A204.1 (cell line): ENCODE measurements around the gene LRGUK.
"Not testable (repeated sequence)": the region's sequence is repeated elsewhere in the genome, so short reads cannot be mapped to it uniquely, and the experiment has no call there.

Source experiments
- FAIRE-seq: peaks from 2 replicates; lab custom pipeline; 2012; peaks lifted over from hg19 to GRCh38; lab: Jason Lieb, UNC

The LRGUK gene

DNA sequence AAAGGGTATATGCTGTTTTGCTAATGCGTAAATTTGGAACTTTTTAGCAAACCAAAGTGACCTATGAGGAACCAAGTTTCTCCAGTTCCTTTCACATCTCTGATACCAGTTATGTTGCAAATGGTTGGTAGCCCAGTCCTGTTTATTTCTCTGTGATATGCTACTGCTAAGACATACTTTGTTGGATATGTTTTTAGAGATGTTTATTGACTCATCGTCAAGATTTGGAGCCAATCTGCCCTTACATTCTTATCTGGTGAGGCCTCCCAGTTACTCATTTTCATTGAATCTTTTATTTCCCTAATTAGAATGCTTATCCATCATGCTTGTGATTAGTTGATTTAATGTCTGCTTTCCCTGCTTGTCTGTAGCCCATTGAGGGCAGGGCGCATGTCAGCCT lies 58.9 kb downstream of the LRGUK start:
- no peak for FAIRE-seq

DNA sequence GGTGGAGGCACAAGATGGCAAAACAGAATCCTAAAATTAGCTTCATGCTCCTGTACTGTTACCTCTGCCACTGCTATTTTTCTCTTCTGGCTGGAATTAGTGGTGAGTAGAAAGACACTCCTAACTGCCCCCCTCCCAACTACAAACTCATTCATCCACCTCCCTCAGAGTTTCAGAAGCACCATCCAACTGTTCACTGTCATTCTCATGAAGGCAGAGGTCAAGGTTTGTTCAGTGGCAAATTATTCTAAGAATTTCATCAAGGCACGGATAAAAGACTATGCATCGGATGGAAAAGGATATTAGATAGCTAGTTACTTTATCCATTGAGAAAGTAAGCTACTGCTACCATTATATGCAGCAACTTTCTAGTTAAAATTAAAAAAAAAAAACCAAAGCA lies 59.7 kb downstream of the LRGUK start:
- no peak for FAIRE-seq

DNA sequence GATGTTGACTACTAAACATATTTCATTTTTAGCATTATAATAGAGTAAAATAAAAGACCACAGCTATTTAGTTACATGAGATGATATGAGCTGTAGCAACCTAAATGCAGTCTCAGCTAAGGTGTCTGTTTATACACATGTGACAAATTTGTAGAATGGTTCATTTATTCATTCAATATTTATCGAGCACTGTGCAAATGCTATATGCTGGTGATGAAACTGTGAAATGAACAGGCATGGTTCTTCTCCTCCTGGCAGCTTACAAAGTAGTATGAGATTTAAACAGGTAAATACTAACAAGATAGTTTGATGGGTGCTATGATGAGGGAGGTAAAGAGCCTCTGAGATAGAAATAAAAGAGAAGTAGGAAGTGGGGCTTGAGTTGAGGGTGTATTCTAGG lies 60.8 kb downstream of the LRGUK start:
- no peak for FAIRE-seq

DNA sequence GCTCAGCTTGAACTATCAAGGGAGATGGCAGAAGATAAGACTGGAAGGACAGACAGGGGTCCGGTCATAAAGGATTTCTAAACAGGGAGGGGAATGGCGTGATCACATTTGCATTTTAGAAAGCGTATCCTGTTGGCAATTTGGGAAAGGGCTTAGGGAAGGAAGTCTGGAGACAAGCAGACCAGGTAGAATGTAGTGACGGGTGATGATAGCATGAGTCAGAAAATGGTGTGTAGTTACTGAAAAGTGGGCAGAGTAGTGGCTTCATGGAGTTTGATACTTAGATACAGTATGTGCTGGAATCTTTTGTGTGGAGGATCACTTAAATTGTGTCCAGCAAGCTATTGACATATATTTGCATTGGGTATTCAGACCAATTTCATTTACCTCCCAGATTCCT lies 61.2 kb downstream of the LRGUK start:
- no peak for FAIRE-seq

DNA sequence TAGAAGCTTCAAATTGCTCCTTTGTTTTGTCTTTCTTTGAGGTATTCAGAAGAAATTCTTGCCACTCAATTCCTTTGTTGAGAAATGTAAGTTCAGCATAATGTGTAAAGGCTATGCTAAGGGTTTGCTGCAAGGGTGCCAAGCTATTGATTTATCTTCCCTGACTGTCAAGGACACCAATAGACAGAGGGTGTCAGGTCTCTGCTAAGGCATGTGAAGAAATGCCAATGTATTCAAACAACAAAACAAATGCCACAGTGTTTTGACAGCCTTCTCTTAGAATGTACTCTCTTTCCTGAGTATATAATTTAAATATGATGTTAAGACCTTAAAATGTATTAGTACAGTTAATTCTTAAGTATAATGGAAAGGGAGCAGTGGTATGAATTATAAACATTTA lies 62.4 kb downstream of the LRGUK start:
- FAIRE-seq = no peak

DNA sequence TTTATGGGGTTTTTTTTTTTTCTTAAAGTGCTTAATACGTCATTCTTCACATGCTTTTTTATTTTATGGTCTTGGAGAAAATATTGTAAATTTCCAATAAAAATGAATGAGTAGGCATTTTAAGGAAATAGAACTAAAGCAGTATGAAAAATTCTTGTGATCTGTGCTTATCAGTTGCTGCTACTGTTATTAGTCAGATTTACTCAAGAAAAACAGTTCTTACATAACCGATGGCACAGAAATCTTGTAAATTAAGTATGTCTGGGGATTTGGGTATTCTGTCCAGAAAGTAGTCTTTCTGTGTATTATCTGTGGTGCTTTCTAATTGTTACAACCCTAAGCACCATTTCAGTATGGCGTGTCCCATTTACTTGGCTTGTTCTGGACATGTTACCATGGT lies 64.7 kb downstream of the LRGUK start:
- no peak for FAIRE-seq

DNA sequence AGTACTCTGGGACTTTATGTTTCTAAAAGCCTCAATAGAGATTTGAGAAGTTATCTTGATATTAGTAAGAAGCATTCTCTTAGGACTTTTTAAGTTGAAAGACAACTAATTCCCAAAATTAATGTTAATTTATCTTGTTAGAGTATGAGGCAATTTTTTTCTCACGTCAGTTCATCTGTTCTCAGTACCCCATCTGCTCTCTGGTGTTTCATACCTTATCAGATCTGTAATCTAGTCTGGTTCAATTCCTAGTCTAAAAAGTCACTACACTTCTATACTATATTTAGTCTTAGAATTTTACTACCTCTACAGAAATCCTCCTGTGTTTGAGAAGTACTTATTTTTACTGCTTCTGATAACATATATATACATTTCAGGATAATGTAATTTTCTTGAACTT lies 66.1 kb downstream of the LRGUK start:
- no peak for FAIRE-seq

DNA sequence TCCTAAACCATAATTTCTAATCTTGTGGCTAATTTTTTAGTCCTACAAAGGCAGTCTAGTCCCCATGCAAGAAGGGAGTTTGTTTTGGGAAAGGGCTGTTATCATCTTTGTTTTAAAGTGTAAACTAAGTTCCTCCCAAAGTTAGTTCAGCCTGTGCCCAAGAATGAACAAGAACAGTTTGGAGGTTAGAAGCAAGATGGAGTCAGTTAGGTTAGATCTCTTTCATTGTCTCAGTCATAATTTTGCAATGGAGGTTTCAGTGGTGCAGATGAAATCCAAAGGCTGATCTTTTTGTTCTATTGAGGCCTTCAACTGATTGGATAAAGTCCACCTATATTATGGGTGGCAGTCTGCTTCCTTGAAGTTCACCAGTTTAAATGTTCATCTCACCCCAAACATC lies 68.1 kb downstream of the LRGUK start:
- FAIRE-seq = no peak

DNA sequence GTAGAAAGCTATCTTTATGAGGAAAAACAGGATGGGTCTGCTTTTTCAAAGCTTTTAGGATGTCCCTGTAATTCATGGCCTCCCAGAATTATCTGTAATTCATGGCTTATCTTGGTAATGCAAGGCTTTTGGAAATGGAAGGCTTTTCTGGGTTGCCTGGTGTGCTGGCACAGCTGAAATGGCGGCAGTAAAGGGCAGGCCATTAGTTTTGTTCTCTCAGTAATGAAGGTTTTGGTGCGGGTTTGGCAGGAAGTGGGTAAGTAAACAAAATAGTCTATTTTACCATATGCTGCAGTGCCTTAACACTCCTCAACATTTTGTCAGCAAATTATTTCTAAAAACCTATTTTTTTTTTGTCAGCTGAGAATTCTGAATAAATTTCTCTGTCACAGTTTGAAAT lies 69.3 kb downstream of the LRGUK start:
- FAIRE-seq = no peak

DNA sequence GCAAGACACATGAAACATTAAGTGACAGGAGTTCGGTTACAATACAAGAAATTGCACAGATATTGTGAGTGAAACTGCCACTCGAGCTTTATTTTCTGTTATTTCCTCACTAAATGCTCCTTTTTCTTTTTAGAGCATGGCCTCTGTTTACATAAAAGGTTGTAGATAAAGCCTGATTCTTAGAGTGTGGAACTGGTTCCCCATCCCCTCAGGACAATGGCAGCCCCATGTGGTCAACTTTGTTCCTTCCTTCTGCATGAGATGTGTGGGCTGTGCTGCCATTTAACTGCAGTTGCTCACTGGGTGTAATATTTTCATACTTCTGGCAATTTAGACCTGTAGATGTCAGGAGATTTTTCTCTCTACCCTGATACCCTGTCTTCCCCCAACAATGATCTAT lies 70.2 kb downstream of the LRGUK start:
- FAIRE-seq = no peak

DNA sequence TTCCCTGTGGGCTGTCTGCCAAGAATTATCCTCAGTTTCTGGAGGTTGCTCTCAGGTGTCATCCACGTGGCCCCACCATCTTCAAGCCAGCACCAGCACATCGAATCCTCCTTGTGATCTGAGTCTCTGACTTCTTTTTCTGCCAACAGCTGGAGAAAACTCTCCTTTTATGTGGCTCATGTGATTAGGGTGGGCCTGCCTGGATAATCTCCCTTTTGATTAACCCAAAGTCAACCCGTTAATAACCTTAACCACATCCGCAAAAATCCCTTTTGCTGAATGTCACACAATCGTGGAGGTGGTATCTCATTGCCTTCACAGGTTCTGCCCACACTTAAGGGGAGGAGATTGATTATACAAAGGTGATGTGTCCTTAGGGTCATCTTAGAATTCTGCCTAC lies 73.8 kb downstream of the LRGUK start:
- FAIRE-seq = no peak

DNA sequence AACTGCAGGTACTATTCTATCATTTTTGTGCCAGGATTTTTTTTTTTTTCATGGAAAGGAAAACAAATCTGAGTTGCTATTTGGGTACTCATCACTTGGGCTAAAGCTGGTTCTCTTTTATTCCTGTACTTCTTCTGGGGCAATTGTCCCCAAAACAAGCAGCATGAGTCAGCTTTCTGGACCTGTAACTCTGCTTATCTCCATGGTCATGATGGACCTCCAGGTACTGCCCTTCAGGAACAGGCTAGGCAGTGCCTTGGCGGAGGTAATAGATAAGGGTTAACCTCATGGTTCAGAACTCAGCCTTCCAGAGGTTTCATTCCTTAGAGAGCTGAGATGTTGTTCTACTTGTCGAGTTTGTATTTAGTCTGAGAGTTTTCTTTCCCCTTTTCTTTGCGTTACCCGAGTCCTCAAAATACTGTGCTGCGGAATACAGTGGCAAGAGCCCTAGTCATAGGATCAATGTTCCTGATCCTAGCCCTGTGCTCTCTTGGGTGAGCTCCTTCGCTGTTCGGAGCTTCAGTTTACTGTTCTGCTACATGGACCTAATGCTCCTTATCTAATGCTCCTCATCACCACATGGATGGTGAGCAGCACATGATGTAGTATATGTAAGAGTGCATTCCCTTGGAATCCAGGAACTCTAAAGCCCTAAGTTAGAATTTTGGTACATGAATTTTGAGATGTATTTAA lies 74.6 kb downstream of the LRGUK start:
- no peak for FAIRE-seq

DNA sequence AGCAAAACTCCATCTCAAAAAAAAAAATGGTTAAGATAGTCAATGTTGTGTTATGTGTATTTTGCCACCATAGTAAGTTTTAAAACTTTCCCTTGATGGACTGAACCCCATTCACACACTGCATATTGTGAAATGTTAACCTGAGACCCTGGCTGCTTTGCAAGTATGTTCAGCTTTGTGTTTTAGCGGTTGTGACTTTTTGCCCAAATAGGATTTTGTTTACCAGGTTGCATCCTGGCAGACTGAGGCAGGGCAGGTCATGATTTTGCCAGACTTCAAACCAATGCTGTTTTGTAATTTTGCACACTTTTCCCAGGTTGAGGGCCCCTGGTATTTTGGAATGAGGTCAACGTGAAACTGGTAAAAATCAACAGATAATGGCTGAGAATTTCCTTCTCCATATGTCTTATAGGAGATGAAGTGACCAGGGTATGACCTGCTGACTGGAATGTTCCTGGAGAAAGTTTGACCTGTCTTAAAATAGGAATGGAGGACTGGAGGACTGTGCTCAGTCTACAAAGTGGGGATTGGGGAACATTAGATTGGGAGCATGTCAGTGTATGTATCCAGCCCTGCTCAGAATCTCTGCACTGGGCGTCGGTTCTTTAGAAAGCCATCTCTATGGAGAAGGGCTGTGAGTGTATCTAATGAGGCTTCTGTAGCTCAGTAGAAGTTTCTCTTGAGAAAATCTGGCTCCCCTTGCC lies 76.2 kb downstream of the LRGUK start:
- no peak for FAIRE-seq

DNA sequence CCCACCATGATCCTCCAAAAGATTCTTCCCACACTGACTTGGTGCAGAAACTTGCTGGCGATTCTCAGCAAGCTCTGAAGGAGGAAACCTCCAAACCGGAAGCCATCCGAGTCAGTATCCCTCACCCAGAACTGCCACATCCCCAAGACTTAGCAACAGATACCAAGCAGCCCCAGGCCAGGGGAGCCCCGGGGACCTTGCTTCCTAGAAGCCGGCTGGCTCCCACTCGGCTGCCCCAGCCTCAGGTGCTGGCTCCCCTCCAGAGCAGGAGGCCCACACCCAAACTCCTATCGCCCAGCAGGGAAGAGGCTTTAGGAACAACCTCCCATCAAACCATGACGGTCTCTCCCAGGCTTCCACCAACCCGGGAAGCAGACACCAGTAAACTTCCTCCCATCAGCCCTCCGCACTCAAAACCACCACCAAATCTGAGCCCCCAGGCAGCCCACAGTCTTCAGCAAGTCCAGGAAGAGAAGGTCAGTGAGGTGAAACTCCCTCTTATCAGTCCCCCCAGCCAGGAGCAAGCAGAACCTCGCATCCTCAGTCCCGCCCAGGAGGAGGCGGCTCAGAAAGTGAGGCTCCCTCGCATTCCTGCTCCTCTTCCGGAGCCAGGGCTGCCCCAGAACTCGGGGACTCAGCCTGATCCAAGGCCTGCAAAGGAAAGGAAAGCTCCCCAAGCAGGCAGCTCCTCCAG lies 82.3 kb downstream of the LRGUK start:
- FAIRE-seq = no peak

DNA sequence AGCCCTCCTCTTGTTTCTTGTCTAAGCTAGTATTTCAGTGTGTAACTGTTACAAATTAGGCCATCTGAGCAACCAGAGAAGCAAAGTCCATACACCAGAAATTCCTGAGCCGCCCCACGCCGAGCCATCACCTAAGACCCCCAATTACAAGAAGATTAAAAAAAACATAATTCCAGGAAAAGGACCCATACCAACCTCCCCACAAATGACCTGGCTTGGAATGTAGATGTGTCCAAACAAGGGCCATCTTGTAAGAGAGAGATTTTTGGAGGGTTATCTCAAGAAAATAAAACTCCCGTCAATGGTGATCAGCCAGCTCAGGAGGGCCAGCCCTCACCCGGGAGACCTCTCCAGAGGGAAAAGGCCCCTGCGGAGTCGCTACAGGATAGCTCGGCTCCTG lies 83.1 kb downstream of the LRGUK start:
- FAIRE-seq = no peak

DNA sequence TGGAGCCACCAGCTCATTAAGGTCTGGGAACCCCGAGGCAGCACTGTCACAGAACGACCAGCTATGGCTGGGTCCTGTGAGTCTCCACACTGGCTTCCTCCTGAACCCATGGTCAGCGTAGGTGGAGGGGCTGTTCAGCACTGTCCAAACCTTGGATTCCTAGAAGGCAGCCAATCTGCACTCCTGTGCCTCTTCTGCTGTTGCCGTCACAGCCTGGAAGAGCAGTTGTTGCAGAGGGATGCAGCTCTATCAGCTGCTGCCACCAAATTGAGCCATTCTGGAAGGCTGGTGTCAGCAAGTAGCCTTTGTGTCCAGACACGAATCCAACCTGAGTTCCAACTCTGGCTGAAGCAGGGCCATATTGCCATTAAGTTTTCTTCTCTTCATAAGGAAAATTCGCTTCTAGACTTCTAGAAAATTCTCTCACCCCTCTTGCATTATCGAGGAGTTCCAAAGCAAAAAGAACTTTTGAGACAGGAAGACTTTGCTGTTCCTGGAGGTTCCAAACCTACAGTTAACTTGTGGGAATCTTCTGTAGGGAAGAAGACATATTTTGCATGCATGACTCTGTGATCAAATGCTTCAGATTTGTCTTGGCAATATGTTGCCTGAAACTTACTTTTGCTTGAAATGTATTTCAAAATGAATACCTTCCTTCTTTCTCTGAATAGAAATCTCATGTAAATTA lies 84.0 kb downstream of the LRGUK start:
- no peak for FAIRE-seq

DNA sequence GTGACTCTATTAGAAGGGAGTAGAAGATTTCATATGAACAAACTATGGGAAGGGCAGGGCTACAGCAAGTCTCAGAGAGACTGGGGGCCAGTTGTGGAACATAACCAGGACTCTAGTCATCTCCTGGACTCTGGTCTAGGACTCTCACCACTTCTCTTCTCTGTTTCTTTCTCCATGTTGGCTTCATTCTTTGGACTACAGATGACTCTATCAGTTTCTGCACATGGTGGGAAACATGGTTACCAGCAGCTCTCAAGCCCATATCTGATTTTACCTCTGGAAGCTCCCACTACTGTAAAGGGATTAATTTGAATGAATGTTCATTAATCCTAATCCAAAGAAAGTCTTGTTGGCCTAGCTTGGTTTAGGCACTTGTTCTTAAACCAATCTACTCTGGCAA lies 84.7 kb downstream of the LRGUK start:
- no peak for FAIRE-seq

DNA sequence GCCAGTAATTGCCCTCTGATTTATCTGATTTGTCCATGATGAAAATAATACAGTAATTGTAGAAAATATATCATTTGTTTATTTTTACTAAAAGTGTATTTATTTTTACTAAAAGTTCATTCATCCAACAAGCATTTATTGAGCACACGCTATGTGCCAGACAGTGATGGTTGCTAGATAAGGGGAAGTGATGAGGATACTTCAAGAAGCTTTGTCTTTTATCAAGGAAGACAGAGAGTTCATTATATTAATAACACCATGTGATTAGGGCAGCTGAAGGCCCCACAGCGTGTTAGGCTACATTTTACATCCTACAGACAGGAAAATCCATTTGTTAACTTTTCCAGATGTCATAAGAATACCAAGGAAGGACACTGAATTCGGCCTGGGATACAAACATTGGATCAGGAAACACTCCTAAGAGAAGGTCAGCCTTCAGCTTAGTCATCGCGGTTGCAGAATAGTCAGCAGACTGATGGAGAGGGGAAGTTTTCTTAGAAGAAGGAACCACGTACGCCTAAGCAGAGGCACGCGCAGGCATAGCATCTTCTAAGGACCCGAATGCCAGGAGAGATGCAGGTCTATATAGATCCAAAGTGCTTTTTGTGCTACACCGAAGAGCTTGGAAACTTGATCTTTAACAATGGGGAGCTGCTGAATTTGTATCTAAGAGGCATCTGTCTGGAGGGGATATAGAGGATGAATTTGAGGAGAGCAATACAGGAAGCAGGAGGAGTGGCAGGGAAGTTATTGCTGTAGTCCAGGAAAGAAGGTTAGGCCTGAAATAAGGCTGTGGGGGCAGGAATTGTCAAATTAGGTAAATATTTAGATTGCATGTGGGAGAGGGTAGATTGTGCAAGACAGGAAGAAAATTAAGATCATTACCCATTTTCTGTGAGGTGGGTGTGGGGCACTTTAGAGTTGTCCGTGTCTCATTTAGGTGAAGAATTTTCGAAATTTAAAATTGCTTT lies 85.7 kb downstream of the LRGUK start:
- FAIRE-seq = no peak

DNA sequence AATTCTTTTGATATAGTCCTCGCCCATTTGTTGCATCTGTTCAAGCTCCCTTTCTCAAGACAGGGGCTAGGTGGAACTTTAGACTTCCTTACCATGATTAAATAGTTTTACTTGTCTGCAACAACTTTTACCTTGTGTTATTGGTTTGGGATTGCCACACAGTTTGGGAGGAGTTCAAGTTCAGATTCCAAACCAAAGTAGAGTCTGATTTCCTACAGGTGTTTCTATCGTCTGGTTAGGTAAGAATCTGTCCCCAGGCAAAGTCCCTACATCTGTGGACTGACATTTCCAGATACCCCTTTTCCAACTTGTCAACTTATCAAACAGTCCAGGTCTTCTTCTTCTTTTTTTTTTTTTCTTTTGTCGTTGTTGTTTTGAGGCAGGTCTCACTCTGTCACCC lies 93.1 kb downstream of the LRGUK start:
- FAIRE-seq = no peak

DNA sequence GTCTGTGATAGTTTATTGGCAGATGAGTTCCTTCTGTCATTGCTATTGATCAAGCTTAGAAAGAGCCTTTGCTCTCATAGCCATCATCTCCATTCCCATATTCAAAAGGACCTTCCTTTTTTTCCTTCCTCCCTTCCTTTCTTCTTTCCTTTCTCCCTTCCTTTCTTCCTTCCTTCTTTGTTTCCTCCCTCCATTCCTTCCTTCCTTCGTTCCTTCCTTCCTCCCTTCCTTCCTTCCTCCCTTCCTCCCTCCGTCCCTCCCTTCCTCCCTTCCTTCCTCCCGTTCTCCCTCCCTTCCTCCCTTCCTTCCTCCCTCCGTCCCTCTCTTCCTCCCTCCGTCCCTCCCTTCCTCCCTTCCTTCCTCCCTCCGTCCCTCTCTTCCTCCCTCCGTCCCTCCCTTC lies 104.2 kb downstream of the LRGUK start:
- not testable (repeated sequence) for FAIRE-seq

DNA sequence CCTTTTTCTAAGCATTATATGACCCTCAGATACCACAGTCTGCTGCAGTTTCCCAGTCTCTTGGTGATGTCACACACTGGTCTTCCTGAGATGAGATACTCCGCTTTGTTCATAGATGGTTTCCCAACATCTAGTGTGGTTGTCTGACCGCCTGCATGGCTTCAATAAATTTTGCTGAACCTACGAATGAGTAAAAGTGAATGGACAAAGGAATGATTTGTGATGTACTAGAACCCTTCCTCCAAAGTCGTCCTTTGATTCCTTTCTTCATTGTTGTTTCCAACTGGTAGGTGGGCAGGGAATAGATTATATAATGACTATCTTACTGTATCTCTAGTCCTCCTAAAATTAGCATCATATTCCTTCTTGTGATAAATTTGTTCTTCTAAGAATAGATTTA lies 107.1 kb downstream of the LRGUK start:
- no peak for FAIRE-seq

DNA sequence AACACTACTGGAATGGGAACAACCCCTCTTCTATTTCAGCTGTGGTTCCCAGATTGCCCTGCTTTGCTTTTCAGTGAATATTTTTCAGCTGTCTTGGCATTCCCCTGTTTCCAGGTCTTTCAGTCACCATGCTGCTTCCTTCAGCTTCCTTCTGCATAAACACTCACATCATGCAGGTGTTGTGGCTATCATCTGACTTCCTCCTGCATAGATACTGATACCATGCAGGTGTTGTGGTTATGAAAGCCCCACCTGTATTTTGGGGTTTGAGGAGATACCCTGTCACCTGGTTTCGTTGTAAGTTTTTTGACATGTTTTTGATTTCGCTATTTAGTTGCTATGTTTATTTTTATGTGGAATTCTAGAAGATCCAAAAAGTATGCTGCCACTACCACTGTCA lies 118.1 kb downstream of the LRGUK start:
- no peak for FAIRE-seq
